Measurements from ENCODE around the gene LRRC39. TPM values are rescaled to one million over a fixed set of nuclear protein-coding genes. Genes with fewer than 3 reads are reported as not detected.

LRRC39 gene
- total RNA-seq, 1 experiment from 2014 or later: 0.54 TPM

DNA sequence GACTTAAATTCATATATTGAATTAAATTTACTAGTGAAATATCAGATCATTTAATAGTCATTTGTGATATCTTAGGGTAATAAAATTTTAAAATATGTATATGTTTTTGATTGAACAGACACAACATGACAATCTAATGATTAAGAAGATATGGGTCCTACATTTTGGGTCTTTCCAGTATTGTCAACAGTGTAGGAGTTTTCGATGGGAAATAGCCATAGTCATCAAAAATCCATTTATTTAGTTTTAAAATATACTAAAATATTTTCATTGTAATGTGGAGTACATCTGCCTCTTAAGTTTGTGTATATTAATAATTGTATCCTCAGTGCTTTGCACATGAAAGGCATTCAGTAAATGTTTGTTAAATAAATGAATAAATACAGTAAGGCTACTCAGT, 31.1 kb downstream of the LRRC39 start:
- POLR2A ChIA-PET: no interaction called here
- Histone ChIP-seq H4K20me1 (ENCODE audit: insufficient read depth) (no peaks in the 10 kb centered on the region), H3K36me3 (ENCODE audit: control insufficient read depth in 1 of 2, insufficient read depth in 2 of 2, low read length in 2 of 2) (peaks cover 21 to 31% of the 10 kb centered on the region in 2 experiments; a peak in 3 of 4 replicates), H3K4me2 (ENCODE audit: low read length) (no peak overlapping the region), H3K27ac (ENCODE audit: low read depth, low read length) (no peak overlapping the region), H3K4me1 (ENCODE audit: control insufficient read depth in 1 of 2, insufficient read depth in 2 of 2, low read length in 2 of 2) (no peaks in the 10 kb centered on the region), H3K27me3 (ENCODE audit: insufficient read depth, low read length) (no peaks in the 10 kb centered on the region), H2AFZ (ENCODE audit: low read depth, low read length, poor library complexity, severe bottlenecking) (no peak overlapping the region), H3K79me2 (ENCODE audit: insufficient read depth, low read length) (no peaks in the 10 kb centered on the region), H3K9me3 (ENCODE audit: control insufficient read depth in 1 of 2, insufficient read depth in 1 of 2, low read depth in 1 of 2, low read length in 2 of 2) (no peaks in the 10 kb centered on the region), H3K9me2 (ENCODE audit: insufficient read depth) (no peaks in the 10 kb centered on the region), H3K4me3 (replicated peaks in 1 of 2; ENCODE audit: low read depth in 1 of 2, low read length in 2 of 2) (no peak overlapping the region), H3K9ac (ENCODE audit: low read length) (no peak overlapping the region)
- intact Hi-C loops (cut with micrococcal nuclease): no loop called here
- ATAC-seq: no peak
- RAD21 ChIA-PET (ENCODE audit: low non-redundant PET in 1 of 2, low total read pairs in 2 of 2, uncharacterized antibody in 2 of 2, unreplicated experiment in 2 of 2): no interaction called here
- TF ChIP-seq SRF (IDR thresholded peaks at IDR 0.05; ENCODE audit: low read depth) (no peak), ELF1 (IDR thresholded peaks at IDR 0.05; ENCODE audit: borderline replicate concordance, low read depth) (no peak), YY1 (IDR thresholded peaks at IDR 0.05; ENCODE audit: extremely low read depth, insufficient replicate concordance, low read depth, low read length) (no peak), JUND (IDR thresholded peaks at IDR 0.05) (no peak), EZH2phosphoT487 (IDR thresholded peaks at IDR 0.05; ENCODE audit: borderline replicate concordance) (no peak), FOSL1 (IDR thresholded peaks at IDR 0.05; ENCODE audit: low read depth) (no peak), RAD21 (IDR thresholded peaks at IDR 0.05; ENCODE audit: low read depth) (no peak), ZFX (IDR thresholded peaks at IDR 0.05) (no peak), SIN3A (IDR thresholded peaks at IDR 0.05; ENCODE audit: low read depth) (no peak), EZH2 (IDR thresholded peaks at IDR 0.05) (no peak), EGR1 (IDR thresholded peaks at IDR 0.05; ENCODE audit: low read depth) (no peak), POLR2A (IDR thresholded peaks at IDR 0.05; ENCODE audit: borderline replicate concordance, extremely low read depth, insufficient read depth, insufficient read length) (no peak), CEBPB (IDR thresholded peaks at IDR 0.05; ENCODE audit: low read depth) (no peak), CBX3 (IDR thresholded peaks at IDR 0.05; ENCODE audit: low read depth) (no peak), TCF7L2 (IDR thresholded peaks at IDR 0.05; ENCODE audit: borderline replicate concordance, extremely low read depth, insufficient read depth, insufficient read length) (no peak)
- TF ChIP-seq, protein P1, sequence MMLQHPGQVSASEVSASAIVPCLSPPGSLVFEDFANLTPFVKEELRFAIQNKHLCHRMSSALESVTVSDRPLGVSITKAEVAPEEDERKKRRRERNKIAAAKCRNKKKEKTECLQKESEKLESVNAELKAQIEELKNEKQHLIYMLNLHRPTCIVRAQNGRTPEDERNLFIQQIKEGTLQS (IDR thresholded peaks at IDR 0.05): no peak
- TF ChIP-seq, protein P2, sequence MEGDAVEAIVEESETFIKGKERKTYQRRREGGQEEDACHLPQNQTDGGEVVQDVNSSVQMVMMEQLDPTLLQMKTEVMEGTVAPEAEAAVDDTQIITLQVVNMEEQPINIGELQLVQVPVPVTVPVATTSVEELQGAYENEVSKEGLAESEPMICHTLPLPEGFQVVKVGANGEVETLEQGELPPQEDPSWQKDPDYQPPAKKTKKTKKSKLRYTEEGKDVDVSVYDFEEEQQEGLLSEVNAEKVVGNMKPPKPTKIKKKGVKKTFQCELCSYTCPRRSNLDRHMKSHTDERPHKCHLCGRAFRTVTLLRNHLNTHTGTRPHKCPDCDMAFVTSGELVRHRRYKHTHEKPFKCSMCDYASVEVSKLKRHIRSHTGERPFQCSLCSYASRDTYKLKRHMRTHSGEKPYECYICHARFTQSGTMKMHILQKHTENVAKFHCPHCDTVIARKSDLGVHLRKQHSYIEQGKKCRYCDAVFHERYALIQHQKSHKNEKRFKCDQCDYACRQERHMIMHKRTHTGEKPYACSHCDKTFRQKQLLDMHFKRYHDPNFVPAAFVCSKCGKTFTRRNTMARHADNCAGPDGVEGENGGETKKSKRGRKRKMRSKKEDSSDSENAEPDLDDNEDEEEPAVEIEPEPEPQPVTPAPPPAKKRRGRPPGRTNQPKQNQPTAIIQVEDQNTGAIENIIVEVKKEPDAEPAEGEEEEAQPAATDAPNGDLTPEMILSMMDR (IDR thresholded peaks at IDR 0.05 in 2 of 3, conservative IDR thresholded peaks at IDR 0.05 in 1 of 3; ENCODE audit: borderline replicate concordance in 1 of 3, insufficient read depth in 1 of 3, low read depth in 2 of 3, low read length in 2 of 3): no peak
- TF ChIP-seq, protein P3, sequence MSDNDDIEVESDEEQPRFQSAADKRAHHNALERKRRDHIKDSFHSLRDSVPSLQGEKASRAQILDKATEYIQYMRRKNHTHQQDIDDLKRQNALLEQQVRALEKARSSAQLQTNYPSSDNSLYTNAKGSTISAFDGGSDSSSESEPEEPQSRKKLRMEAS (IDR thresholded peaks at IDR 0.05): no peak
- TF ChIP-seq, protein P4, sequence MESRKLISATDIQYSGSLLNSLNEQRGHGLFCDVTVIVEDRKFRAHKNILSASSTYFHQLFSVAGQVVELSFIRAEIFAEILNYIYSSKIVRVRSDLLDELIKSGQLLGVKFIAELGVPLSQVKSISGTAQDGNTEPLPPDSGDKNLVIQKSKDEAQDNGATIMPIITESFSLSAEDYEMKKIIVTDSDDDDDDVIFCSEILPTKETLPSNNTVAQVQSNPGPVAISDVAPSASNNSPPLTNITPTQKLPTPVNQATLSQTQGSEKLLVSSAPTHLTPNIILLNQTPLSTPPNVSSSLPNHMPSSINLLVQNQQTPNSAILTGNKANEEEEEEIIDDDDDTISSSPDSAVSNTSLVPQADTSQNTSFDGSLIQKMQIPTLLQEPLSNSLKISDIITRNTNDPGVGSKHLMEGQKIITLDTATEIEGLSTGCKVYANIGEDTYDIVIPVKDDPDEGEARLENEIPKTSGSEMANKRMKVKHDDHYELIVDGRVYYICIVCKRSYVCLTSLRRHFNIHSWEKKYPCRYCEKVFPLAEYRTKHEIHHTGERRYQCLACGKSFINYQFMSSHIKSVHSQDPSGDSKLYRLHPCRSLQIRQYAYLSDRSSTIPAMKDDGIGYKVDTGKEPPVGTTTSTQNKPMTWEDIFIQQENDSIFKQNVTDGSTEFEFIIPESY (IDR thresholded peaks at IDR 0.05; ENCODE audit: extremely low read depth, insufficient replicate concordance, low read length): no peak
- no TSS peak for BruUV-seq (replicated peaks)
- CTCF ChIA-PET: no interaction called here
- no peak for DNase-seq (ENCODE audit: low read depth, low spot score)
